Smooth muscle cell (in vitro differentiated cells): Measurements from ENCODE around the gene PRICKLE2. TPM values are rescaled to one million over a fixed set of nuclear protein-coding genes. Genes with fewer than 3 reads are reported as not detected.

Source experiments
- DNase-seq: peaks from one replicate; lab custom pipeline; 2025; ENCODE audit not compliant: unreplicated experiment; lab: John Stamatoyannopoulos, UW
- H2AFZ ChIP-seq: fragments of 200-600 bp; sonication (generic); 2 replicates; pipeline ENCODE4 v1.6.0; 2016; ENCODE audit warnings: antibody characterized with exemption, low read depth, mild to moderate bottlenecking
- H3F3A ChIP-seq: fragments of 200-600 bp; sonication (generic); 2 replicates; pipeline ENCODE4 v1.6.0; 2017; ENCODE audit warnings: antibody characterized with exemption, low read depth
- H3K27ac ChIP-seq: fragments of 200-600 bp; sonication (generic); 2 replicates; pipeline ENCODE4 v1.5.1; 2016; ENCODE audit warnings: low read depth, mild to moderate bottlenecking
- H3K27me3 ChIP-seq: fragments of 200-600 bp; sonication (generic); 2 replicates; pipeline ENCODE4 v1.6.1; 2016; ENCODE audit warnings: low read depth, mild to moderate bottlenecking
- H3K36me3 ChIP-seq: fragments of 200-600 bp; sonication (generic); 2 replicates; pipeline ENCODE4 v1.5.1; 2016; ENCODE audit warnings: low read depth
- H3K4me1 ChIP-seq: fragments of 200-600 bp; sonication (generic); 2 replicates; pipeline ENCODE4 v1.5.1; 2016; ENCODE audit warnings: low read depth
- H3K4me2 ChIP-seq: fragments of 200-600 bp; sonication (generic); 2 replicates; pipeline ENCODE4 v1.6.0; 2016; ENCODE audit warnings: mild to moderate bottlenecking
- H3K4me3 ChIP-seq: fragments of 200-600 bp; sonication (generic); 2 replicates; pipeline ENCODE4 v1.5.1; 2016; ENCODE audit warnings: mild to moderate bottlenecking
- H3K79me2 ChIP-seq: fragments of 200-600 bp; sonication (generic); 2 replicates; pipeline ENCODE4 v1.6.0; 2016; ENCODE audit warnings: low read depth, mild to moderate bottlenecking
- H3K9ac ChIP-seq: fragments of 200-600 bp; sonication (generic); 2 replicates; pipeline ENCODE4 v1.6.0; 2016; ENCODE audit warnings: low read depth
- H3K9me3 ChIP-seq: fragments of 200-600 bp; sonication (generic); replicated peaks from 2 replicates; pipeline ENCODE4 v1.5.1; 2016; ENCODE audit warnings: low read depth
- H4K20me1 ChIP-seq: fragments of 200-600 bp; sonication (generic); 2 replicates; pipeline ENCODE4 v1.6.0; 2016; ENCODE audit warnings: low read depth
- WGBS: methylation state at CpG from one replicate; pipeline ENCODE4 v1.1.7; 2016; ENCODE audit warnings: low lambda C conversion rate; 5-methylcytosine and 5-hydroxymethylcytosine counted together
- polyA plus RNA-seq: library from polyadenylated mRNA; unstranded; fragments of >200 nt; fragmentation: Nextera tagmentation; extraction: Ambion mirVana; gene quantifications from 2 replicates; pipeline ENCODE4 v1.2.1, GENCODE V29; 2016
- total RNA-seq: library from RNA; depleted of rRNA; stranded (reverse); fragments of >200 nt; gene quantifications from 2 replicates; pipeline ENCODE4 v1.2.3, GENCODE V29; 2014
- TF ChIP-seq, protein P1 (sequence below): fragments of 200-600 bp; sonication (generic); IDR thresholded peaks from 2 replicates; pipeline ENCODE4 v1.5.1; 2017; ENCODE audit warnings: borderline replicate concordance, mild to moderate bottlenecking, antibody characterized with exemption; ENCODE audit not compliant: insufficient read depth, poor library complexity, severe bottlenecking

Gene PRICKLE2
- total and polyA plus RNA-seq, 2 experiments from 2014 or later = 7.8 to 49.9 TPM

DNA sequence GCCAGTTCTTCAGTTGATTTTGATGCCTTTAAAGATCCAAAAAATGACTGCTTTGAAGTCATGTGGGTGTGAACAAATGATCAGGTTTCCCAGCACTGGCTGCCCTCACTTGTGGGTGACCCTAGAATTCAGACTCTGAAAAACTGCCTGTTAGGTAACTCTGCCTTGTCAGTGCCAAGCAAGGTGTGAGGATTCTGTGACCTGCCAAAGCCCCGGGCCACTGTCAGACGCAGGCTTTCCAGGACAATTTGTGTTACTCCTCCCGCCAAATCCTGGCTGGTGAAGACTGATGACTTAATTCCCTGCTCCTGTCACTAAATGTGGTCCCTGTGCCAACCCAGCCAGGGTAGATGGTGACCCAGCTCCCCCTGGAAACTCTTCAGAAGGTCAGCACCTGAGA, 102.8 kb downstream of the PRICKLE2 start:
- Histone ChIP-seq H3K9me3 (no peaks in the 10 kb centered on the region), H2AFZ (no peak overlapping the region), H3K9ac (no peak overlapping the region), H3F3A (no peaks in the 10 kb centered on the region), H3K4me3 (no peak overlapping the region), H3K27me3 (no peaks in the 10 kb centered on the region), H3K79me2 (peaks cover 5% of the 10 kb centered on the region), H3K4me2 (no peak overlapping the region), H3K36me3 (peaks cover 18% of the 10 kb centered on the region), H4K20me1 (peaks cover 78% of the 10 kb centered on the region), H3K4me1 (no peaks in the 10 kb centered on the region), H3K27ac (no peak overlapping the region)
- WGBS = 74% methylated on average over 3 of the region's 3 CpGs
- no peak for DNase-seq
- TF ChIP-seq, protein P1, sequence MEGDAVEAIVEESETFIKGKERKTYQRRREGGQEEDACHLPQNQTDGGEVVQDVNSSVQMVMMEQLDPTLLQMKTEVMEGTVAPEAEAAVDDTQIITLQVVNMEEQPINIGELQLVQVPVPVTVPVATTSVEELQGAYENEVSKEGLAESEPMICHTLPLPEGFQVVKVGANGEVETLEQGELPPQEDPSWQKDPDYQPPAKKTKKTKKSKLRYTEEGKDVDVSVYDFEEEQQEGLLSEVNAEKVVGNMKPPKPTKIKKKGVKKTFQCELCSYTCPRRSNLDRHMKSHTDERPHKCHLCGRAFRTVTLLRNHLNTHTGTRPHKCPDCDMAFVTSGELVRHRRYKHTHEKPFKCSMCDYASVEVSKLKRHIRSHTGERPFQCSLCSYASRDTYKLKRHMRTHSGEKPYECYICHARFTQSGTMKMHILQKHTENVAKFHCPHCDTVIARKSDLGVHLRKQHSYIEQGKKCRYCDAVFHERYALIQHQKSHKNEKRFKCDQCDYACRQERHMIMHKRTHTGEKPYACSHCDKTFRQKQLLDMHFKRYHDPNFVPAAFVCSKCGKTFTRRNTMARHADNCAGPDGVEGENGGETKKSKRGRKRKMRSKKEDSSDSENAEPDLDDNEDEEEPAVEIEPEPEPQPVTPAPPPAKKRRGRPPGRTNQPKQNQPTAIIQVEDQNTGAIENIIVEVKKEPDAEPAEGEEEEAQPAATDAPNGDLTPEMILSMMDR = no peak

DNA sequence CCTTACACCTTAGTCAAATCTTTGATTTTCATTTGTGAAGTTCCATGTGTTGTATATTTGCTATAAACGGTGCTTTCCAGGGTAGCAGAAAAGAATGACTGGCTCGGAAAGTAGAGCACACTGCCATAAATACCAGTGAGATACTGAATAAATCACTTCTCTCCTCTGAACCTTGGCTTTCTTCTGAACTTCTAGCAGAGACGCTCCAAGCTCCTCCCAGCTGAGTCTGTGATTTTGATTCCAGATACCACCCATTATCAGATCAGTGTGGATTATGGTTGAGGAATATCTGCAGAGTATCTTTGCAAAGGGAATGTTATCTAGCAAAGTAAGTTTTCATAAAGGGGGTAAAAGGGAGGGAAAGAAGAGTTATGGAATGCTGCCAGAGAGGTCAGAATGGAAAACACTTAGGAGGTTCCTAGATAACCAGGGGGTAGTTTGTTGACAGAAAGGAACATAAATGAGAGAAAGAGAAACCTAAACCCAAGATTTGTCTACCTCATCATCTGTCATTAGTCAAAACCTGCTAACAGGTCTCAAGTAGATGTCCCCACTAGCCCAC, 103.4 kb downstream of the PRICKLE2 start:
- H3K4me2 ChIP-seq = no peak overlapping the region
- peaks cover 7% of the 10 kb centered on the region for H3K79me2 ChIP-seq
- H3K9me3 ChIP-seq = no peaks in the 10 kb centered on the region
- no peak overlapping the region for H2AFZ ChIP-seq
- H3K4me1 ChIP-seq = no peaks in the 10 kb centered on the region
- H3K9ac ChIP-seq = no peak overlapping the region
- WGBS = 59% methylated on average over 3 of the region's 3 CpGs
- H3K27me3 ChIP-seq = no peaks in the 10 kb centered on the region
- H3K36me3 ChIP-seq = peaks cover 18% of the 10 kb centered on the region
- peaks cover 84% of the 10 kb centered on the region for H4K20me1 ChIP-seq
- TF ChIP-seq, protein P1 = no peak
- DNase-seq = no peak
- H3K27ac ChIP-seq = no peak overlapping the region
- H3F3A ChIP-seq = no peaks in the 10 kb centered on the region
- no peak overlapping the region for H3K4me3 ChIP-seq

DNA sequence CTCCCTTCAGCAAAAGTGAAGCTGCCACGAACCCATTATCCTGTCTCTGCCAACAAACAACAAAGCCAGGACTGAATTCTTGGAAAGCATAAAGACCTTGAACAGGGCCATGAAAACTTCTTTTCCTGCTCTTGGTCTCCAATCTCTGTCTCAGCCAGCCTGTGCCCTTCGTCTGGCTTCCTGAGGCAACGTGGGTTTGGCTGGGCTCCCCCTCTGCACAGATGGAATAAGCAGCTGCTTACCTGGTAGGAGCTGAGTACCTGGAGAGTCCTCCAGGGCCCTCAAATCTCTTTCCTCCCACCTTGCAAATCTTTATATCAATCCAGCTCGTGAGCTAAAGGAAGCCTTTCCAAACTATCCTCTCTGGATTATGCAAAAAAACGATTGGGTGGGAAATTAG, 104.4 kb downstream of the PRICKLE2 start:
- H2AFZ ChIP-seq = no peak overlapping the region
- no peak overlapping the region for H3K4me2 ChIP-seq
- DNase-seq = no peak
- peaks cover 18% of the 10 kb centered on the region for H3K36me3 ChIP-seq
- H3K9me3 ChIP-seq = no peaks in the 10 kb centered on the region
- H3K27me3 ChIP-seq = no peaks in the 10 kb centered on the region
- H3F3A ChIP-seq = no peaks in the 10 kb centered on the region
- H3K9ac ChIP-seq = no peak overlapping the region
- no peak overlapping the region for H3K27ac ChIP-seq
- peaks cover 82% of the 10 kb centered on the region for H4K20me1 ChIP-seq
- no peak overlapping the region for H3K4me3 ChIP-seq
- 86% methylated on average over 5 of the region's 5 CpGs for WGBS
- no peaks in the 10 kb centered on the region for H3K4me1 ChIP-seq
- H3K79me2 ChIP-seq = peaks cover 12% of the 10 kb centered on the region
- TF ChIP-seq, protein P1 = no peak

DNA sequence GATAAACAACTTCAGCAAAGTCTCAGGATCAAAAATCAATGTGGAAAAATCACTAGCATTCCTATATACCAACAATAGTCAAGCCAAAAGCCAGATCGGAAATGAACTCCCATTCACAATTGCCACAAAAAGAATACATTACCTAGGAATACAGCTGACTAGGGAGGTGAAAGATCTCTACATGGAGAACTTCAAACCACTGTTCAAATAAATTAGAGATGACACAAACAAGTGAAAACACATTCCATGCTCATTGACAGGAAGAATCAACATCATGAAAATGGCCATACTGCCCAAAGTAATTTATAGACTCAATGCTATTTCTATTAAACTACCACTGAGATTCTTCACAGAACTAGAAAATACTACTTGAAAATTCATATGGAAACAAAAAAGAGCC, 107.8 kb downstream of the PRICKLE2 start:
- Histone ChIP-seq H3K9me3 (no peaks in the 10 kb centered on the region), H3K27me3 (no peaks in the 10 kb centered on the region), H2AFZ (no peak overlapping the region), H3K36me3 (peaks cover 12% of the 10 kb centered on the region), H3K4me3 (no peak overlapping the region), H3K9ac (no peak overlapping the region), H3K4me2 (no peak overlapping the region), H4K20me1 (peaks cover 79% of the 10 kb centered on the region), H3K27ac (no peak overlapping the region), H3K79me2 (peaks cover 27% of the 10 kb centered on the region), H3K4me1 (no peaks in the 10 kb centered on the region), H3F3A (no peaks in the 10 kb centered on the region)
- TF ChIP-seq, protein P1 = no peak
- 100% methylated on average over 1 of the region's 1 CpG for WGBS
- no peak for DNase-seq
